CD4-positive, alpha-beta T cell treated with Interleukin-4 for 1 hour (primary cell): Measurements from ENCODE around the gene EOLA2.
"Not testable (repeated sequence)": the region's sequence is repeated elsewhere in the genome, so short reads cannot be mapped to it uniquely, and the experiment has no call there.

Source experiments
- DNase-seq, 2 donors: peaks; one replicate each; pipeline ENCODE4 v3.0.0-alpha.2; 2020 to 2022

Gene EOLA2

DNA sequence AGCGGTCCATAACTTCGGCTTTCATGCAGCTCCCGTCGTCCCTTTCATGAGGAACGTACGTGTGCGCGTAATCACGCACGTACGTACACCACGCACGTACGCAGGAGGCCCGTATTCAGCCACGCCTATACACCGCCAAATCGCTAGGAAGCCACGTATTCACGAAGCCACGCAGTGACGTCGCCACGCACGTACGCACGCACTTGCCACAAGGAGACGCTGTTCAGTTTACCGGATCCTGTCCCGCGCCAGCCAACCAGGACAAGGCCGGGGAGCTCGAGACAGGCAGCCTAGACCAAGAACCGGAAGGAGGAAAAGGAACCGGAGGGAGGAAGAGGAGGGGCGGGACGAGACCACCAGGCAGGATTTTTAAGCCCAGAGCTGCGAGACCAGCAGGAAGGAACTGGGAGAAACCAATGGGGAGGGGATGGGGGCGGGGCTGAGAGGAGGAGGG is at the start of gene EOLA2:
Gene EOLA2 (minus strand): TSS at position 65 of the 454 bp plus-strand sequence. CDS start 4,617 bp downstream, outside the sequence.
- DNase-seq, result peak; percentile 96 to 97

DNA sequence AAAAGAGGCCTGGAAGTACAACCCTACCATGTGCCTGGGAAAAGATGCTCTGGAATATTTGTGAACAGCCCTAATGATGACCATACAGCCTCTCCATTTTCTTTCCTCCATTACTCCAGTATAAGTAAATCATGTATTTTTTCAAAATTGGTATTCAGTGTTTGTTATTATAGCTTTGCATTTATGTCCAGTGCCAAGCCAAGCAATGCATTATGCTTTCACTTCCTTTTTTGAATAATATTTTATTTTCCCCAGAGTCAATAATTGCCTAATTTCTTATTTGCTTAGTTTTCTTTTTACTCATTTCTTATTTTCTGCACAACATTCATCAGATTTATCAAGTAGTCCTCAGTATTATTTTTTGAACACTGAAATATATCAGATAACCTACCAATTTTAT is 49.3 kb upstream of the EOLA2 start:
- DNase-seq, result no peak

DNA sequence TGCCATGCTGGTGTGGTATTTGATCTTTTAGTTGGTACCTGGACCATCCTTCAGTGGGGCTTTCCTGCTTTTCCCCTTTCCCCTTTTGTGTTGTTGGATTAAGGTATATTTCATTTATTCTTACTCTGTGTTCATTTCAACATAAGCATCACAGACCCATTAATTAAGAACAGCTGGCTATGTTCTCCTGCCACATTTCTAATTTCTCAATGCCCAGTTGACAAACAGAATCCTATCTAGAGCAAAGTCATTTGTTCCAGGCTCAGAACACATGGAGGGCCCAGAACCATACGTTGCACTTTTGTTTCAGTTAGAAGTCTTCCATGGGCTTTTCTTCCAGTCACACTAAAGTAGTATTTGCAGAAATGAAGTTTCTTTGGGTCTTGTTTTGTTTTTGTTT is 46.1 kb upstream of the EOLA2 start:
- no peak for DNase-seq

DNA sequence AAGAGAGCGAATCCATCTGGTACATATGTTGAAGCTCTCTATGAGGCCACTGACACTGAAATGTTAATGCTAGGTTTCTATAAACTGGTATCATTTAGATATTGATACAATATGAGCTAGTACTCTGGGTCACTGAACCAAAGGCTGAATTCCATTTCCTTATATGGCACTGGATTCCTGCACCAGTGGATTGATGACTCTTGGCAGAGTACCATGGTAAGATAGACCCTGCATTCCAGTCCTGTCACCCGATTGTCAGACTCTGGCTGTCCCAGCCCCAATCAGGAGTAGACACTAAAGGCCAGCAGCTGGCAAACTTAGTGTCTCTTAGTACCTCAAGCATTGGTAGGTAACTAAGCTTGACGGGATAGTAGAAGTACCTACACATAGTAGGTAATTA is 44.0 kb upstream of the EOLA2 start:
- no peak for DNase-seq

DNA sequence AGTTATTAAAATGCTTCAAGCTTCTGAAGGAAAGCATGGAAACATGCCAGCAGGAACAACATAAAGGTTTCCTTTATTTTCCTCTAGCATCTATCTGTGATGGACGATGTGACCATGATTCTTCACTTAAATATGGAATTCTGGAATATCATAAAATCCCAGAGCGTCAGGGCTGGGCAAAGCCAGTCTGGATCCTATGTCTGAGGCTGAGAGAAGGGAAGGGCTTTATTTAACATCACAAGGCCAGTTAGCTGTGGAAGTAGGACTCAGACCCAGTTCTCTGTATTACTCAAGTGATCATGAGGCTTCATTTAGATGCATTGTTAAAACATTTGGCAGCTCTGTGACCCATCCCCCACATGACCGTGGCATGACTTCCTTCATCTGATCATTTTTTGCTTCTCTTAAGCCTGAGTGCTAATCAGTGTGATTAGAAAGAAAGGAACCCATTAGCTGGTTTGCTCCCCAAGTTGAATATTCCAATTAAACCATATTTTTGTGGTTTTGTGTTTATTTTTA is 40.9 kb upstream of the EOLA2 start:
- DNase-seq, result no peak

DNA sequence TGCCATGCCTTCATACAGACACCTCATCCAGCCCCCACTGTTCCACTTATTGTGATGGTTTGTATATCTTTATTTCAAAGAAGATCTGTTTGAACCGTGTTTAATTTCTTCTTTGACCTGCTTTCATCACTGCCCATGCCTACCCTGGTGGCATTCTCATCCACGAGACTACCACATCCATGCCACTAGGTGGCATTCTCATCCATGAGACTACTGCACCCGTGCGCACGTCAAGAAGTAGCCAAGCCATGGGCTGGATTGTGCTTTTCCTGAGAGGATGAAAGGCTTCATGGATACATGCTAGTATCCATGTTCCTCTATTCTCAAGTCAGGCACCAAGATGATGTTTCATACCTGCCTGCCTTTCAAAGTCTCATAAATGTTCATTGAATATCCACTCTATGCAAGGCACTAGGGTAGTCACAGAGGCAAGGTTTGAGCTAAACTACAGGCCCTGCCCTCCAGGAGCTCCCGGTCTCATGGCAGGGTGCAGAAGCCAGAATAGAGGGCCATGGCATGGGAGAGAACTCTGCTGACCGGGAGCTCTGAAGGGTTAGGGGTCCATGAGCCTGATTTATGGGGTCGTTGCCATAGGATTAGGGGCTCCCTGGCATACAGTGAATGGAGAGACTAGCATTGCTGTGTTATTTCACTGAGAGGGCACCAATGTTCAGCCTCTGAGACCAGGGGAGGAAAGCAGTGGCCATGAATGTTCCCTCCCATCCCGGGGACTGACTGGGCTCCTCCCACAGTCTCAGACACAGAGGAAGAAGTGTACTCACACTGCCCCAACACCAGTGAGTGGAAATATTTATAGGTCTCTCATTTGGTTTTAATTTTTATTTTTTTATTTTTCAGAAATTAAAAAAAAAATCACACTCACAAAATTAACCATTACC is 24.8 kb upstream of the EOLA2 start:
- DNase-seq, result peak in 1 of 2 donors; percentile 20

DNA sequence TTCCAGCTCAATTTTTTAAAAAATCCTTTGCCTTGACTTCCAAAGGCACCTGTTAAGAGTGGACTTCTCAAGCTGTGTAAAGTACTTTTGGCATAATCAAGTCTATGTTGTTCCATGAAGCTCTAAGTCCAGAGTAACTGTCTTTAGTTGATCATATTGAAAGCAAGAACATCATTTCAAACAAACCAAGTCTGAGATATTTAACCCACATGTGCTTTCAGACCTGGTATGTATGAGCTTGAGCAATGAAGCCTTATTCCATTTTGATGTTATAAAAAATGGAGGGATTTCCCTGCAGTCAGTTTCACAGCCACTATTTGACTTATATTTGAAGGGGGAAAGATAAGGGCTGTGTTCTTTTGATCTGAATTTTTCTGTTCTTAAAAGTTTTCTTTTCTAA is 23.7 kb upstream of the EOLA2 start:
- DNase-seq, result no peak

DNA sequence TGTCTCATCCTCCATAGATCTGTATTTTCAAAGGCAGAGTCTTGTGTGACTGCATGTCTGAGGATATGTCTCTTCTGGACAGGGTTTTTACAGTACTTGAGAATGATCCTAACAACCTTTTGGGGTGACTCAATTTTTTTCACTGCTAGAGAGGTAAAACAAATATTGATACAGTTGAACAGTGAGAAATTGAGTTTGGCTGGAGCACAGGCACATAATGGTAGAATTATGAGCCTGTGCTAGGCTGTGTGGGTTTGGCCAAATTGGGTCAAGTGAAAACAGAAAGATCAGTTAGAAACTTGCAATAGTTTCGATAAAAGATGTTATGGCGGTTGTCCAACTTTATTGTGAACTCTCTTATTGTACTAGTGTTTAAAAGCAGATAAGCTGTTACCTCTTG is 23.3 kb upstream of the EOLA2 start:
- DNase-seq, result no peak

DNA sequence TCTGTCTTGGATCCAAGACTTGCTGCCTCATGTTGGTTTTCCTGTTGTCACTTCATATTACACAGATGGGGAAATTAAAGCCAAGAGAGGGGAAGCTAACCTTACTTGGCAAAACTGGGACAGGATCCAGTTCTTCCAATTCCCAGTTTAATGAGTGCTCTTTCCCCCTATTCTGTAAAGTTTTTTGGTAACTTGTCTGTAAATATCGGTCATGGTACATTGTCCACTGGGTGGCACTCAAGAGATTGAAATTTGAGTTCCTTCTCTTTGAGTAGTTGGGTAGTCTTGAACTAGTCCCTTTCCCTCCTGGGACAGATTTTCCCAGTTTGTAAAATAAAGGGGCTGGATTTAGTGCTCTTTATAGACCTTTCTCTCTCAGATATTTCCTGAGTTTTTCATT is 12.4 kb upstream of the EOLA2 start:
- peak in 1 of 2 donors; percentile 18 for DNase-seq

DNA sequence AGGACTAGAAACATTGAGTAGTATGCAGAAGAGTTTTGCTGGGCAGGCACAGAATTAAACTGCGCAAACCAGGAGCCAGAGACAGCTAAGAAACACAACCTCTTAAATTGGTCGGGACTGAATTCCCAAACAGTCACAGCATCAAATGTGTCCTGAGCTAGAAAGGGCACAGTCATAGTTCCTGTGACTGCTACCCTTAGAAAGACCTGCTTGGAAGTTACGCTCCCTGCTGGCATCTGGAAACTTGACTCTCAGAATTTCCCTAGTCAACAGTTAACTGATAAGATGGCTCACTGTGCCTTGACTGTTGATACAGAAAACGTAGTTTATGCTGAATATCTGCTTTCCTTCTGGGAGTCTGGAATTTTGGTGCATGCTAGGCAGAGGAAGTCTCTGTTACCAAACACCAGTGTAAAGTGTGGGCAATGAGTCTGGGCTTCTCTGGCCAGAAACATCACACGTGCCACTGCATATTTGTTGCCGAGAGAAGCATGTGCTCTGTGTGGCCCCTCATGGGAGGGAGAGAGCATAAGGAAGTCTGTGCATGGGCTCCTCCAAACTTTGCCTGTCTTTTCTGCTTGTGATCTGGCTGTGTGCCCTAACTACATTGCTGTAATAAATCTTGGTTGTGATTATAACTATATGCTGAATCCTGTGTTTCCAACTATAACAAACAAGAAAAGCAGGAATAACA is 11.6 kb upstream of the EOLA2 start:
- no peak for DNase-seq

DNA sequence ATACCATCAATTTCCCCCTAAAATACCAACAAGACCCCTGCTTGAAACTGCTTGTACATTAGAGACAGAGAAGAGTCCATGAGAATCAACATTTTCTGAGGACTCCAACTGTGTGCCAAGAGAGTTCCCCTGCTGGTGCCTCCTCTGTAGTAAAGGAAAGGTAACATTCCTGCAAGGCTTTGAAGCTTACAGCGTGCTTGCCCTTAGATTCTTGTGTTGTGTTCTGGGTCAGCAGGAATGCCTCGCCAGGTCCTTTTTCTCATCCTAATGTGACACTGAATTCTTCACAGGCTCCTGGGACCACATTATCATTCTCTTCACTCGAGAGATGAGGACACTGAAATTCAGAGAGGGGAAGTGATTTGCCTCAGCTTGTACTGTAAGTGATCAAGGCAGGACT is 9.7 kb upstream of the EOLA2 start:
- DNase-seq, result no peak

DNA sequence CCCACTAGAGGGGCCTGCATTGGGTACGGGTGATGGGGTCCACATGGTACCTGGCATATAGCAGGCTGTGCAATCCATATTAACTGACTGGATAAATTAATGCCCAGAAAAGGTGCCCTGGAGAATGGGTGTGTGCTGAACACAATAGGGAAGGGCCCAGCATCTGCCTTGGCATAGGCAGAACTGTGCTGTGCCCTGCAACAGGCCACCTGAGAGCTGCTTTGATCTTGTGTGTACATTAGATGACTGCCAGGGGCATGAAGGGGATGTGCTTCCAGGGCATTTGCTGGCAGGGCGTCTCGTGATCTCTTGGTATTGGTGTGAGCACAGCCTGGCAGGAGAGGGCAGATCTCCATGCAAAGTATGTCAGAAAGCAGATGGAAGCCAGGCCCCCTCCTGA is 8.6 kb upstream of the EOLA2 start:
- DNase-seq, result not testable (repeated sequence)

DNA sequence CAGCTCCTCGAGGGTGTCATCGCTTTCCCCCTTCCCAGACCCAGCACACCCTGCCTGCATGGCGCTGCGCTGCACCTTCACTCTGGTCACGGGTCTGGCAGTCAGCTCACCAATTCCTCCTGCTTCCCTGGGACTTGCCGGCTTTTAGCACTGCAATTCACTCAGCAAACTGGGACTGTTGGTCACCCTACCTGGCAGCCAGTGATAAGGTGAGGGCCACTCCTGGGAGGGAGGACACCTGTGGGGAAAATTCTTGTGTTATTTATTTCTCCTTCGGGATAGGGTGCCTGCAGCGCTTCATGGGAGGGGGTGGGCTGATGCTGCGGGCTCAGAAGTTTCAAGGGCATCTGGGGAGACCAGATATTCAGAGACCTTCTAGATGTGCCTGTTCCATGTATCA is 7.5 kb upstream of the EOLA2 start:
- DNase-seq, result not testable (repeated sequence)

DNA sequence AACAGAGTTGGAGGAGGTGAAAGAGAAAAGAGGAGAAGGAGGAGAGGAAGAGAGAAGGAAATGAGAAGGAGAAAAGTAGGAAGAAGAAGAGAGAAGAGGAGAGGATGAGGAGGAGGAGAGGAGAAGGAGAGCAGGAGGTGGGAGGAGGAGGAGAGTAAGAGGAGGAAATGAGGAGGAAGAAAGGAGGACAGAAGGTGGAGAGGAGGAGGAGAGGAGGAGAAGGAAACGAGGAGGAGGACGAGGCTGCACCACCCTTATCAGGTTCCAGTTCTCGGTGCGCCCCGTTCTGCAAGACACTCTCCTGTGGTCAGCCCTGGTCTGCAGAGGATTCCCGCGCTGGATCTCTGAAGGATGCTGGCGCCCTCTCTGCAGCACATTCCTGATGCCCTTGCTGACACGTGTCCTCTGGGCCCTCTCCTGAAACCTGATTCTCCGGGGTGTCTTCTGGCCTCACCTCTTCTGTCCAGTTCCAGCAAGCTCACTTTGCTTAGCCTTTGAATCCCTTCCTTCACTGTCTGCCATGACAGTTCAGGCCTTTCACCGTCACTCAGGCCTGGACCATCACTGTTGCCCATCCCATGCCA is 6.9 kb upstream of the EOLA2 start:
- not testable (repeated sequence) for DNase-seq

DNA sequence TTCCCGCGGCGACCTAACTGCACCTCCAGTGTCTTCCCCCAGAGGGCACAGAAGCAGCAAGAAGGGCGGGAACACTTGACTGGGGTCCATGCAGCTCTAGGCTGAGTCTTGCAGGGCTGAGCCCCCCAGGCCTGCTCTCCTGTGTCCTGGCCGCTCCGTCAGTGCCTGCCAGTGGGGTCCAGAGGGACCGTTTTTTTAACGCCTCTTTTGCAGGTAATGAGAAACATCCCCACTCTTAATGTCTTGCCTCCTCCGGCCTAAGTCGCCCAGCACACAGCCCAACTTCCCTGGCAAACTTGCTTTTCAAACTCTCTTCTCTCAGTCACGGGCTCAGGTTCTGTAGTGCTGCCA is 2.4 kb upstream of the EOLA2 start:
- not testable (repeated sequence) for DNase-seq

DNA sequence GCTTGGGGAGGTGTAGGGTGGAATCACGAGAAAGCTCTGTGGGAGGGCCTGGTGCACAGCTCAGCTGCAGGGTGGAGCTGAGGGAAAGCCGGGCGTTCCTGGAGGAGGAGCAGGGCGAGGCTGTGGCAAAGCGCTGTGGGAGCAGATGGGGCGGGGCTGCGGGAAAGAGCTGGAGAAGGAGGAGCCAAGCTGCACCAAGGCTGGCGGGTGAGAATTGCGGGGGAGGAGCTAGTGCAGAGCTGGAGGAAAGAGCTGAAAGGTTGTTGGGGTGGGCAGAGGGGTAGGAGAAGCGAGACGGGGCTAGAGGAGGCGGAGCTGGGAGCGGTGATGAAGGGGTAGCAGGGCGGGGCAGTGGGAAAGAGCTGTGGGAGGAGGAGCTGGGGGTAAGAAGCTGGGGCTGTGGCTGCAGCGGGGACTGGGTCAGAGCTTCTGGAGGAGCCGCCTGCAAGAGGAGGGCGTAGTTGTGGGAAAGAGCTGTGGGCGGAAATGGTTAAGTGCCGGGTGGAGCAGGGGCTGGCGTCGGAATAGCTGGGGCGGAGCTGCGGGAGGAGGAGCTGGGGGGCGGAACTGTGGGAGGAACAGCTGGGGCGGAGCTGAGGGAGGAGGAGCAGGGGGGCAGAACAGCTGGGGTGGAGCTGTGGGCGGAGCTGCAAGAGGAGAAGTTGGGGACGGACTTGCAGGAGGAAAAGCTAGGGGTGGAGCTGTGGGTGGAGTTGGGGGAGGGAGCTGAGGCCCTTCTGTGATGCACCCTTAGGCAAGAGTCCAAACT is 1.8 kb upstream of the EOLA2 start:
- peak; percentile 96 for DNase-seq

DNA sequence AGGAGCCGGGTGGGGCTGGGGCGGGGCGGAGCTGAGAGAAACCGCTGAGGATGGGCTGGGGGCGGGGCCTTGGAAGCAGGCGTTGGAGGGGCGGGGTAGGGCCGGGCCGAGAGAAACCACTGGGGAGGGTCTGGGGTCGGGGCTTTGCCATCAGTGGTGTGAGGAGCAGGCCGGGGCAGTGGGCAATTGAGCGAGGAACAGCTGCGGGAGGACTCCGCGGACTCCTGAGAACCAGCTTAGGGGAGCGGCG is 1.3 kb upstream of the EOLA2 start:
- no peak for DNase-seq

DNA sequence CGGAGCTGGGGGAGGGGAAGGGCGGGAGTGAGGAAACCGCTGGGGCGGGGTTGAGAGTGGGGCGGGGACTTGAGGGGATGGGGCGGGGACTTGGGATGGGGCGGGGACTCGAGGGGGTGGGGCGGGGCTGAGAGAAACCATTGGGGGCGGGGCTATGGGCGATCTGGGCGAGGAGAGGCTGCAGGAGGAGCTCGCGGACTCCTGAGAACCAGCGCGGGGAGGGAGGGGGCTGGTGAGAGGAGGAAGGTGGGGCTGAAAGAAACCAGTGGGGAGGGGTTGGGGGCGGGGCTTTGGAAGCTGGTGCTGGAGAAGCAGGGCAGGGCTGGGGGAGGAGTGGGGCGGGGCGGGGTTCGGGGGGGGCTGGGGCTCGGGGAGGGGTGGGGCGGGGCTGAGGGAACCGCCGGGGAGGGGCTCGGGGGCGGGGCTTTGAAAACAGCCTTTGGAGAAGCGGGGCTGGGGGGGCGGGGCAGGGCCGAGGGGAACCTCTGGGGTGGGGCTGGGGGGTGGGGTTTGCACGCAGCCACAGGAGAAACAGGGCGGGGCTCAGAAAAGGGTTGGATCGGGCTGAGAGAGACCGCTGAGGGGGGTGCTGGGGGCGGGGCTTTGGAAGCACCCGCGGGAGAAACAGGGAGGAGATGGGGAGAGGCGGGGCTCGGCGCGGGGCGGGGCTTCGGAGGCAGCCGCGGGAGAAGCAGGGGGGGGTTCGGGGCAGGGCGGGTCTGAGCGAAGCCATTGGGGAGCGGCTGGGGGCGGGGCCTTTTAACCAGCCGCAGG is 777 bp upstream of the EOLA2 start:
- peak; percentile 92 to 94 for DNase-seq

DNA sequence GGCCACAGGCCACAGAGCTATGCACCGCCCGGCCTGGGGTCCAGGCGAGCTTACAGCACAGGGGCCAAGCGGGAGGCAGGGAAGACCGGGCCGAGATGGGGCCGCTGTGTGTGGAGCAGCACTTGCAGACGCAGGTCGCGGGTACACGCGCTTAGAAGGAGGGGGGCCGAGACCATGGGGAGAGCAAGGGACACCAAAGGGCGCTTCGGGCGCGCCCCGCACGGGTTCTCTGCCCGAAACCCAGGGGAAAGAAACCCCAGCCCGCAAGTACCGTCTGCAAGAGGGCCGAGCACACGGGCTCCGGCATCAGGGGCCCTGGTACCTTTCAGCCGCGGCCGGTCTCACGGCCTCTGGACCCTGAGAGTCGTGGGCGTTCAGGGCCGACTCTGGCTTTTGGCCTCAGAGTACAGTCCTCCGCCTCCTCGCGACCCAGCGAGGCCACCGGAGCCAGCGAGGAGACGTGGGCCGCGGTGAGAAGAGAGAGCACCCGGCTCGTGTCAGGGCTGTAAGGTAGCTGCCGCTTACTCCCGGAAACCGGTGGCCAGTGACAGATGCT is 342 bp downstream of the EOLA2 start:
- peak in 1 of 2 donors; percentile 12 for DNase-seq

DNA sequence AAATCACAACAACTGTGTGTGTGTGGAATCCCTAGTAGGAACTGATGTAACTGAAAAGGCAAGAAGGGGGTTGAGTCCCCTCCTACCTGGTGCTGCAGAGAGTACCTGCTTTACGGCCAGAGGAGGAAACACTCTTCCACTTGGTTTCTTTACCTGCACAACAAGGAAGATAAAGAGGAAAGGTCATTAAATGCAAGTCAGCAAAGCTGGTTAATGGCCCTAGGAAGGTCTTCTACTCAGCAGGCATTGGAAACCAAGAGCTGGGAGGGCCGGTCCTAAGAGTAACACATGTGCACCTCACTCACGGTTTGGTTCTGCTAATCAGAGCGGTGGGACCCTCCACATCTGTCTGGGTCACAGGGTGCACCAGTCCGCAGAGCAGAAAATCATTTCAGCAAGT is 963 bp downstream of the EOLA2 start:
- DNase-seq, result not testable (repeated sequence)

DNA sequence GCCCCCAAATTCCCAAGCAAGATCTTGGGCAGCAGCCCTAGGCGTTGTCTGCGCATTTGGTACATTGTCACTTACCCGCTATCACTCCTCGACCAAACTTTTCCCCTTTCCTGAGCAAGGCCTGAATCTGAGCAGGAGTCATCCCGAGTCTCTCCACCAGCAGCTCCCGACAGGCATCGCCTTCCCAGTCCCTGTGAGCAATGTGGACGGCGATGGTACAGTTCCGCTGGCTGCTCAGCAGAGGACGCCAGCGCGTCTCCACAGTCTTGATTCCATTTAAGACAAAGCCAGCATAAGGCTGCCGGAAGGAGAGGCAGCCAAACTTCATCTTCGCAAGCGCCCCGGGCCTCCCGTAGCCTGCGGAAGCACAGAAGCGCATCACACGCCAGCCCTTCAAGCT is 4.7 kb downstream of the EOLA2 start:
- DNase-seq, result not testable (repeated sequence)

DNA sequence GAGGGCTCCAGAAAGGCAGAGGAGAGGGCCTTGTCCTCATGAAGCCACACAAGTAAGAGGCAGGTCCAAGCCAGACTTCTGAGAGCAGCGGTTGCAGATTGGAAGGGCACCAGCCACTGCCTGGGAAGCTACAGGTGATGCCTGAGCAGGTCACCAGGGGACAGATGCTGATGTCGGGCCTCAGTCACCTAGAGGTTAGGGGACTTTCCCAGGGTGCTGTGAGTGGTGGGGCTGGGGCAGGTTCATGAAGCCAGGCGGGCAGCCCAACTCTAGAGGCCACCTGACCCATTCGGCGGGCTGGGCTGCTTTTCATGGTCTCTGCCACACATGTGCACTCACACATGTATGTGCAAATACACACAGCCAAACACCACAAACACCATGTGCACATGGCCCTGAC is 5.3 kb downstream of the EOLA2 start:
- not testable (repeated sequence) for DNase-seq
